ENCODE measurements around the gene ADTRP.
A peak's percentile ranks its signal among the peaks of the same experiment; 100 is the strongest.

ADTRP gene

GRCh38 chr6:11779329-11780096, 910 bp upstream of the ADTRP start:
- H3K36me3 ChIP-seq (ENCODE audit: control insufficient read depth in 2 of 2, insufficient read depth in 2 of 2, low read length in 2 of 2): no peaks in the 10 kb centered on the region
- no peaks in the 10 kb centered on the region for H3K9me3 ChIP-seq (ENCODE audit: control insufficient read depth in 2 of 2, low read length in 2 of 2)
- peak overlapping the region; percentile 22 to 61 for H3K9ac ChIP-seq (ENCODE audit: low read depth in 1 of 2, low read length in 2 of 2)
- H3K4me3 ChIP-seq (ENCODE audit: low read length in 2 of 2): peak overlapping the region; percentile 49 to 64
- H3K27ac ChIP-seq (ENCODE audit: low read depth in 2 of 2, low read length in 2 of 2): peak overlapping the region; percentile 89 to 93
- peaks cover 10 to 27% of the 10 kb centered on the region in 2 donors for H3K4me1 ChIP-seq (ENCODE audit: control insufficient read depth in 2 of 2, insufficient read depth in 2 of 2, low read length in 2 of 2)
- H3K27me3 ChIP-seq (ENCODE audit: control insufficient read depth in 2 of 2, insufficient read depth in 2 of 2, low read length in 2 of 2): no peaks in the 10 kb centered on the region

- H3K27ac ChIP-seq (ENCODE audit: low read depth in 2 of 2, low read length in 2 of 2): peak overlapping the region; percentile 89 to 93
- H3K4me1 ChIP-seq (ENCODE audit: control insufficient read depth in 2 of 2, insufficient read depth in 2 of 2, low read length in 2 of 2): peaks cover 10 to 27% of the 10 kb centered on the region in 2 donors
- no peaks in the 10 kb centered on the region for H3K9me3 ChIP-seq (ENCODE audit: control insufficient read depth in 2 of 2, low read length in 2 of 2)
- H3K4me3 ChIP-seq (ENCODE audit: low read length in 2 of 2): peak overlapping the region; percentile 64 to 69
- H3K9ac ChIP-seq (ENCODE audit: low read depth in 1 of 2, low read length in 2 of 2): peak overlapping the region; percentile 66 to 67
- H3K36me3 ChIP-seq (ENCODE audit: control insufficient read depth in 2 of 2, insufficient read depth in 2 of 2, low read length in 2 of 2): peaks cover 0 to under 1% of the 10 kb centered on the region in 2 donors
- H3K27me3 ChIP-seq (ENCODE audit: control insufficient read depth in 2 of 2, insufficient read depth in 2 of 2, low read length in 2 of 2): no peaks in the 10 kb centered on the region
Observed at GRCh38 chr6:11778036-11778435, 567 bp downstream of the ADTRP start.

DNA sequence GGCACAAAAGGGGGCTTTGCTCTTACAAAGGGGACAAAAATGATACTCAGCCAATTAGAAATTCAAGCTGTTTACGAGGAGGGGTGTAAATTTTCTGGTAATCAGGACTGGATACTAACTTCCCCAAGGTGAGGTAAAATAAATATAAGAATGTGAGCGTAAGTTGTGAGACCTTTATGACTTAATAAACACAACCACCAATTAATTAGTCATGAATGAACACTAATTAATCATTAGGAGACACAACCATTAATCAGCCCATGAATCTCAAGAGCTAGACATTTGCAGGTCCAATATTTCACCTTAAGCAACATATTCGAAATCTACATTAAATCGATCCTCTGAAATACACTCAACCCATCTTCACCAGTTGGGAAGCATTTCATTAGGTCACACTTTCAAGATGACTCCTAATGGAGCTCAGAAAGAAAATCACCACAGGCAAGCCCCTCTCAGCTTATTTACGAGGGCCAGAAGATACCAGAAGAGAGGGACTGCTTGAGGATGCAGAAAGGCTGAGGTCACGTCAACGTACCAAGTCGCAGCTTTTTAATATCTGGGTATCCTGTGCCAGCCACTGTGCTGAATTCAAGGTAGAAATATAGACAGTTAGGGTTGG, 2.7 kb downstream of the ADTRP start:
- peaks cover 15 to 34% of the 10 kb centered on the region in 2 donors for H3K4me1 ChIP-seq (ENCODE audit: control insufficient read depth in 2 of 2, insufficient read depth in 2 of 2, low read length in 2 of 2)
- no peak overlapping the region for H3K4me3 ChIP-seq (ENCODE audit: low read length in 2 of 2)
- no peak overlapping the region for H3K27ac ChIP-seq (ENCODE audit: low read depth in 2 of 2, low read length in 2 of 2)
- no peaks in the 10 kb centered on the region for H3K27me3 ChIP-seq (ENCODE audit: control insufficient read depth in 2 of 2, insufficient read depth in 2 of 2, low read length in 2 of 2)
- H3K9ac ChIP-seq (ENCODE audit: low read depth in 1 of 2, low read length in 2 of 2): no peak overlapping the region
- no peaks in the 10 kb centered on the region for H3K9me3 ChIP-seq (ENCODE audit: control insufficient read depth in 2 of 2, low read length in 2 of 2)
- peaks cover 0 to 2% of the 10 kb centered on the region in 2 donors for H3K36me3 ChIP-seq (ENCODE audit: control insufficient read depth in 2 of 2, insufficient read depth in 2 of 2, low read length in 2 of 2)

DNA sequence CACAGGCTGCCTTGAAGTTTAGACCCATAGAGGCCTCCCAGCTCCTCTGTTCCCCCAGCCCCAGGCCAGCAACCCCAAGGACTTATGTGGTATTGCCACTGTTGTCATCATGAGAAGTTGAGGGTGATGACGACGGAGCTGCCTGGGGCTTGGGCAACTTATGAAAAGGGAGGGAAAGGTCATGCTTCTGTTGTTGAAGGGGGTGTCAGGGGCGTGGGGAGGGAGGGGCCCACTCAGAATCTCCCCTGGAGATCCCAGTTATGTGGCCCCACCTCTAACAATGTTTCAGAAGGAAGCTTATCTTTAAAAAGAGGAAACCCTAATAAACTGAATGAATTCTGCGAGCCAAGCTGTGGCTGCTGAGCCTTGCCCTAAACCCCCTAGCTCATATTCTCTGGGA, 4.2 kb downstream of the ADTRP start:
- Histone ChIP-seq H3K9me3 (ENCODE audit: control insufficient read depth in 2 of 2, low read length in 2 of 2) (no peaks in the 10 kb centered on the region), H3K4me1 (ENCODE audit: control insufficient read depth in 2 of 2, insufficient read depth in 2 of 2, low read length in 2 of 2) (peaks cover 17 to 37% of the 10 kb centered on the region in 2 donors), H3K36me3 (ENCODE audit: control insufficient read depth in 2 of 2, insufficient read depth in 2 of 2, low read length in 2 of 2) (peaks cover 0 to 2% of the 10 kb centered on the region in 2 donors), H3K4me3 (ENCODE audit: low read length in 2 of 2) (no peak overlapping the region), H3K27me3 (ENCODE audit: control insufficient read depth in 2 of 2, insufficient read depth in 2 of 2, low read length in 2 of 2) (no peaks in the 10 kb centered on the region), H3K27ac (ENCODE audit: low read depth in 2 of 2, low read length in 2 of 2) (no peak overlapping the region), H3K9ac (ENCODE audit: low read depth in 1 of 2, low read length in 2 of 2) (no peak overlapping the region)

- Histone ChIP-seq H3K4me3 (ENCODE audit: low read length in 2 of 2) (no peak overlapping the region), H3K4me1 (ENCODE audit: control insufficient read depth in 2 of 2, insufficient read depth in 2 of 2, low read length in 2 of 2) (peaks cover 22 to 40% of the 10 kb centered on the region in 2 donors), H3K9ac (ENCODE audit: low read depth in 1 of 2, low read length in 2 of 2) (no peak overlapping the region), H3K27me3 (ENCODE audit: control insufficient read depth in 2 of 2, insufficient read depth in 2 of 2, low read length in 2 of 2) (no peaks in the 10 kb centered on the region), H3K27ac (ENCODE audit: low read depth in 2 of 2, low read length in 2 of 2) (no peak overlapping the region), H3K9me3 (ENCODE audit: control insufficient read depth in 2 of 2, low read length in 2 of 2) (no peaks in the 10 kb centered on the region), H3K36me3 (ENCODE audit: control insufficient read depth in 2 of 2, insufficient read depth in 2 of 2, low read length in 2 of 2) (peaks cover 0 to 2% of the 10 kb centered on the region in 2 donors)
Observed at GRCh38 chr6:11773581-11773980, 5.0 kb downstream of the ADTRP start.

DNA sequence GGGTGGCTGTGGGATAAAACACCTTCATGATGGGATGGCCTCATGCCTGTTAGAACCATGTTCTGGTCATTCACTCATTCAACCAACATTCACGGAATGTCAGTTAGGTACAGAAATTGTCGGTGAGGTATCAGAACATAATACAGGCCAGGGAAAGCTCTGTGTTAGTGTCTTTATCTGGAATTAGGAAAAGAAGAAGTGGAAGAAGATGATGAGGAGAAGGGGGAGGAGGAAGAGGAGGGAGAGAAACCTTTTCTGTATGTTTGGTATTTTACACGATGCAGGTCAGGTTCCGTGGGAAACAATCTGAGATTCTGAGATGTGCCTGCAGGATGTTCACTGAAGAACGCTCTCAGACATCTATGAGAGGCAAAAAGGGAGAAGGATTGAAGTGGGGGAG, 5.6 kb downstream of the ADTRP start:
- Histone ChIP-seq H3K36me3 (ENCODE audit: control insufficient read depth in 2 of 2, insufficient read depth in 2 of 2, low read length in 2 of 2) (peaks cover 0 to 3% of the 10 kb centered on the region in 2 donors), H3K9me3 (ENCODE audit: control insufficient read depth in 2 of 2, low read length in 2 of 2) (no peaks in the 10 kb centered on the region), H3K9ac (ENCODE audit: low read depth in 1 of 2, low read length in 2 of 2) (no peak overlapping the region), H3K27me3 (ENCODE audit: control insufficient read depth in 2 of 2, insufficient read depth in 2 of 2, low read length in 2 of 2) (no peaks in the 10 kb centered on the region), H3K27ac (ENCODE audit: low read depth in 2 of 2, low read length in 2 of 2) (no peak overlapping the region), H3K4me3 (ENCODE audit: low read length in 2 of 2) (no peak overlapping the region), H3K4me1 (ENCODE audit: control insufficient read depth in 2 of 2, insufficient read depth in 2 of 2, low read length in 2 of 2) (peaks cover 22 to 44% of the 10 kb centered on the region in 2 donors)

GRCh38 chr6:11772109-11772825, 6.3 kb downstream of the ADTRP start:
- Histone ChIP-seq H3K27ac (ENCODE audit: low read depth in 2 of 2, low read length in 2 of 2) (peak overlapping the region in 1 of 2 donors; percentile 45), H3K36me3 (ENCODE audit: control insufficient read depth in 2 of 2, insufficient read depth in 2 of 2, low read length in 2 of 2) (peaks cover 0 to 11% of the 10 kb centered on the region in 2 donors), H3K9me3 (ENCODE audit: control insufficient read depth in 2 of 2, low read length in 2 of 2) (no peaks in the 10 kb centered on the region), H3K9ac (ENCODE audit: low read depth in 1 of 2, low read length in 2 of 2) (no peak overlapping the region), H3K4me1 (ENCODE audit: control insufficient read depth in 2 of 2, insufficient read depth in 2 of 2, low read length in 2 of 2) (peaks cover 22 to 44% of the 10 kb centered on the region in 2 donors), H3K4me3 (ENCODE audit: low read length in 2 of 2) (no peak overlapping the region), H3K27me3 (ENCODE audit: control insufficient read depth in 2 of 2, insufficient read depth in 2 of 2, low read length in 2 of 2) (no peaks in the 10 kb centered on the region)

DNA sequence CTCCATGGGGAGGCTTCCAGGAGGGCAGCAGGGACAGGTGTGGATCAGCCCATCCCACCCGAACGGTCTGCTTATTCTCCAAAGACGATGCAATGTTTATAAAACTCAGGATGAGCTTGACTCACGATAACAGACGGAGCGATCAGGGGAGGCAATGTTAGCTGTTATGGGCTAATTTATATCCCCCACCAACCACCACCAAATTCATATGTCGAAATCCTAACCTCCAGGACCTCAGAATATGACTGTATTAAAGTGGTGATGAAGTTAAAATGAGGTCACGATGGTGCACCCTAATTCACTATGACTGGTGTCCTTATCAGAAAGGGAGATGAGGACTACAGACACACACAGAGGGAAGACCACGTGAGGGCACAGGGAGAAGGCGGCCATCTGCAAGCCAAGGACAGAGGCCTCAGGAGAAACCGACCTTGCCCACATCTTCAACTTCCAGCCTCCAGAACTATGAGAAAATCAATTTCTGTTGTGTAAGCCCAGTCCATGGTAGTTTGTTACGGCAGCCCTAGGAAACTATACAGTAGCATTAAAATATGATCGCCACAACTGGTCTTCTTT, 7.0 kb downstream of the ADTRP start:
- Histone ChIP-seq H3K9ac (ENCODE audit: low read depth in 1 of 2, low read length in 2 of 2) (peak overlapping the region in 1 of 2 donors; percentile 53), H3K4me3 (ENCODE audit: low read length in 2 of 2) (peak overlapping the region in 1 of 2 donors; percentile 33), H3K27me3 (ENCODE audit: control insufficient read depth in 2 of 2, insufficient read depth in 2 of 2, low read length in 2 of 2) (no peaks in the 10 kb centered on the region)

GRCh38 chr6:11770546-11771466, 7.8 kb downstream of the ADTRP start:
- Histone ChIP-seq H3K4me3 (ENCODE audit: low read length in 2 of 2) (peak overlapping the region; percentile 33 to 41), H3K4me1 (ENCODE audit: control insufficient read depth in 2 of 2, insufficient read depth in 2 of 2, low read length in 2 of 2) (peaks cover 22 to 37% of the 10 kb centered on the region in 2 donors), H3K9me3 (ENCODE audit: control insufficient read depth in 2 of 2, low read length in 2 of 2) (no peaks in the 10 kb centered on the region), H3K27ac (ENCODE audit: low read depth in 2 of 2, low read length in 2 of 2) (peak overlapping the region; percentile 88 to 96), H3K36me3 (ENCODE audit: control insufficient read depth in 2 of 2, insufficient read depth in 2 of 2, low read length in 2 of 2) (peaks cover 0 to 14% of the 10 kb centered on the region in 2 donors), H3K27me3 (ENCODE audit: control insufficient read depth in 2 of 2, insufficient read depth in 2 of 2, low read length in 2 of 2) (no peaks in the 10 kb centered on the region), H3K9ac (ENCODE audit: low read depth in 1 of 2, low read length in 2 of 2) (peak overlapping the region; percentile 53 to 64)

More for the DNA sequence above, 7.0 kb downstream of the ADTRP start:
- Histone ChIP-seq H3K27ac (ENCODE audit: low read depth in 2 of 2, low read length in 2 of 2) (peak overlapping the region; percentile 88 to 96), H3K4me1 (ENCODE audit: control insufficient read depth in 2 of 2, insufficient read depth in 2 of 2, low read length in 2 of 2) (peaks cover 22 to 39% of the 10 kb centered on the region in 2 donors), H3K9me3 (ENCODE audit: control insufficient read depth in 2 of 2, low read length in 2 of 2) (no peaks in the 10 kb centered on the region), H3K36me3 (ENCODE audit: control insufficient read depth in 2 of 2, insufficient read depth in 2 of 2, low read length in 2 of 2) (peaks cover 0 to 12% of the 10 kb centered on the region in 2 donors)

All from mucosa of rectum (tissue), 2 donors.